PC-9 (cell line): ENCODE results near the gene TNIK.

Experiments used
- CTCF ChIP-seq: fragments of 200-600 bp; sonication (generic); conservative IDR thresholded peaks from 2 replicates; pipeline ENCODE4 v1.6.1; 2017; ENCODE audit warnings: mixed run types, antibody characterized with exemption, mild to moderate bottlenecking, moderate library complexity
- EZH2 ChIP-seq: fragments of 200-600 bp; sonication (generic); IDR thresholded peaks from 2 replicates; pipeline ENCODE4 v1.8.0; 2017; ENCODE audit warnings: antibody characterized with exemption, low read depth

- TF ChIP-seq CTCF (no peak), EZH2 (no peak)
Measured at GRCh38 chr3:171242170-171242569, 218.0 kb downstream of the TNIK start.
